GM12874 (cell line): Measurements from ENCODE around the gene PDE6A.

Source experiments
- TF ChIP-seq, protein P1 (sequence below): IDR thresholded peaks from 2 replicates; pipeline ENCODE4 v1.5.1; 2011; ENCODE audit warnings: low read depth, mild to moderate bottlenecking, control low read depth, low read length, moderate library complexity; ENCODE audit not compliant: insufficient read depth

The PDE6A gene

DNA sequence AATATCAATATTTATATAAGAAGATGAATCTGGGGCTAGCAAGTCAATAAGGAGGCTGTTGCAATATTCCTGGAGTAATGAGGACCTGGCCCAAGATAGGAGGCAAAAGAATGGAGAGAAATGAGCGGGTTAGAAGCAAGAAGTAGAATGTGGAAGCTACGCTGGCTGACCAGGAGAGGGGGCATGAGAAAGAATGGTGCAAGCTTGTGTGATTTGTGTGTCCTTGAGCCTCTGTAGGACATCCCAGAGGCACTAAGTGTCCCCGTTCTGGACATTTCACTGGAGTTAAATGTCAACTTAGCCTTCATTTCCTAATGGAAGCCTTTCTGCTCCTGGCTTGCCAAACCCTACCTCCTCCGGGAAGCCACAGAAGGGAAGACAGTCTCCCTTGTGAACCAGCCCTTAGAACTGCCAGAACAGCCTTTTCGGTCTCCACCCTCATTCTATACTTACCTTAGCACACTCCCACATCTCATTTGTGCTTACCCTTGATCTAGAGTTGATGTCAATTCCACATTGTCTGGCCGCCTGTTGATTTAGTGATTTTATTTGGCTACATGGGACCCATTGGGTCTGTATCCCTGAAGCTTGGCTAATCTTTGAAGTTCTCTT is 6.7 kb upstream of the PDE6A start:
- TF ChIP-seq, protein P1, sequence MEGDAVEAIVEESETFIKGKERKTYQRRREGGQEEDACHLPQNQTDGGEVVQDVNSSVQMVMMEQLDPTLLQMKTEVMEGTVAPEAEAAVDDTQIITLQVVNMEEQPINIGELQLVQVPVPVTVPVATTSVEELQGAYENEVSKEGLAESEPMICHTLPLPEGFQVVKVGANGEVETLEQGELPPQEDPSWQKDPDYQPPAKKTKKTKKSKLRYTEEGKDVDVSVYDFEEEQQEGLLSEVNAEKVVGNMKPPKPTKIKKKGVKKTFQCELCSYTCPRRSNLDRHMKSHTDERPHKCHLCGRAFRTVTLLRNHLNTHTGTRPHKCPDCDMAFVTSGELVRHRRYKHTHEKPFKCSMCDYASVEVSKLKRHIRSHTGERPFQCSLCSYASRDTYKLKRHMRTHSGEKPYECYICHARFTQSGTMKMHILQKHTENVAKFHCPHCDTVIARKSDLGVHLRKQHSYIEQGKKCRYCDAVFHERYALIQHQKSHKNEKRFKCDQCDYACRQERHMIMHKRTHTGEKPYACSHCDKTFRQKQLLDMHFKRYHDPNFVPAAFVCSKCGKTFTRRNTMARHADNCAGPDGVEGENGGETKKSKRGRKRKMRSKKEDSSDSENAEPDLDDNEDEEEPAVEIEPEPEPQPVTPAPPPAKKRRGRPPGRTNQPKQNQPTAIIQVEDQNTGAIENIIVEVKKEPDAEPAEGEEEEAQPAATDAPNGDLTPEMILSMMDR: no peak

GRCh38 chr5:149948993-149949392 is 4.4 kb upstream of the PDE6A start:
- TF ChIP-seq, protein P1: no peak

GRCh38 chr5:149946118-149946517 is 1.5 kb upstream of the PDE6A start:
- TF ChIP-seq, protein P1: no peak

DNA sequence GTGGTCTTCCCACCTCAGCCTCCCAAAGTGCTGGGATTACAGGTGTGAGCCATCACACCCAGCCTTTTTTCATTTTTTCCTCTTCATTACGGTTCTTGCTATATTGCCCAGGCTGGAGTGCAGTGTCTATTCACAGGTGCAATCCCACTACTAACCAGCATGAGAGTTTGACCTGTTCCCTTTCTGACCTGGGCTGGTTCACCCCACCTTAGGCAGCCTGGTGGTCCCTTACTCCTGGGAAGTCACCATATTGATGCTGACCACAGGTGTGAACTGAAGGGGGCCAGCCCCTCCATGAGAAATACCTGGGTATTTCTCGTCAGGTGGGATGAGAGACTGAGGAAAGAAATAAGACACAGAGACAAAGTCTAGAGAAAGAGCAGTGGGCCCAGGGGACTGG is 2.4 kb downstream of the PDE6A start:
- TF ChIP-seq, protein P1: no peak

DNA sequence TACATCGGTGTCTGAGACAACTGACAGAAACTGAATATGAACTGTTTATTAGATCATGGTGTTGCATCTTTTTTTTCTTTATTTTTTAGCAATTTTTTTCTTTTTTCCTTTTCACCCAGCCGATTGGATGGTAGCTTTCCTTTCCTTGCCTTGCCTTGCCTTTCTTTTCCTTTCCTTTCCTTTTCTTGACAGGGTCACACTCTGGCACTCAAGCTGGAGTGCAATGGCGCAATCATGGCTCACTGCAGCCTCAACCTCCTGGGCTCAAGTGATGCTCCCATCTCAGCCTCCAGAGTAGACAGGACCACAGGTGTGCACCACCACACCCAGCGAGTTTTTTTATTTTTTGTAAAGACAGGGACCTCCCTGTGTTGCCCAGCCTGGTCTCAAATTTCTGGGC is 2.8 kb downstream of the PDE6A start:
- TF ChIP-seq, protein P1: no peak

- TF ChIP-seq, protein P1: no peak
Observed at GRCh38 chr5:149940941-149941644, 3.5 kb downstream of the PDE6A start.

DNA sequence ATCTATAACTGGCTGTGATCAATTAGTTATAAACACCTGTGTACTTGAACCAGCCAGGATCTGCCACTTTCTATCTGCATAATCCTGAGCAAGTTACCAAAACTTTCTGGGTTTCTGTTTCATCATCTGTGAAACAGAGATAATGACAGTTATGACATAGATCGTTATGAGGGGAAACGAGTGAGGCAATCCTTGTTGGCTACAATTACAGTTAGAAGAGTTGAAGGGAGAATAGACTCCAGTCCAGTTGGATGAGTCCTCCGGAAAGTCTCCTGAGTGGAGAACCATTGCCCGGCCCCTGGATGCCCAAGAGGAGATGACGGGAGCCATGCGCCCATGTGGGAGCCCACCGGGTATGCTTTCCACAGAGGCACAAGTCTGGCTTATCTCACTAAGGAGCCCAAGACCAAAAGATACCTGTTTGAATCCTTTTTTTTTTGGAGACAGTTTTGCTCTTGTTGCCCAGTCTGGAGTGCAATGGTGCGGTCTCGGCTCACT is 4.5 kb downstream of the PDE6A start:
- TF ChIP-seq, protein P1: no peak
